ENCODE measurements around the gene KANK3. TPM values are rescaled to one million over a fixed set of nuclear protein-coding genes. Genes with fewer than 3 reads are reported as not detected.

The KANK3 gene
- total and polyA plus RNA-seq, 9 of the 15 experiments (the other 6 are each of a cell fraction or from before 2014, with no cell fraction given): 0.03 to 0.40 (median 0.08) TPM; not detected in 6

GRCh38 chr19:8388612-8388958 lies 45.5 kb upstream of the KANK3 start:
- Histone ChIP-seq H3K4me3 (no peak overlapping the region), H3K4me2 (ENCODE audit: insufficient read depth, low read length) (peak overlapping the region; percentile 77), H3K4me1 (replicated peaks in 1 of 2; ENCODE audit: control insufficient read depth in 2 of 2, insufficient read depth in 2 of 2, low read length in 2 of 2) (peaks cover 17 to 33% of the 10 kb centered on the region in 2 experiments; a peak in 4 of 5 replicates), H3K9ac (ENCODE audit: insufficient read depth in 1 of 2, low read depth in 2 of 2, low read length in 2 of 2) (peak overlapping the region in 1 of 2 experiments; percentile 69; a peak in 2 of 4 replicates), H3K27ac (ENCODE audit: extremely low read depth, low read depth, low read length) (no peak overlapping the region), H3K79me2 (ENCODE audit: control insufficient read depth, insufficient read depth, low read length) (peaks cover 32% of the 10 kb centered on the region), H3K36me3 (ENCODE audit: control insufficient read depth, insufficient read depth, low read length) (0 out of 3 replicates have a peak, but pooled peaks cover 4% of the 10 kb centered on the region), H3K9me3 (replicated peaks; ENCODE audit: control insufficient read depth, insufficient read depth, low read depth, low read length) (peaks cover 4% of the 10 kb centered on the region), H3K27me3 (ENCODE audit: control insufficient read depth in 2 of 2, insufficient read depth in 2 of 2, low read length in 2 of 2) (no peaks in the 10 kb centered on the region), H3K9me1 (ENCODE audit: control insufficient read depth, insufficient read depth, low read length) (no peaks in the 10 kb centered on the region), H4K20me1 (replicated peaks; ENCODE audit: control insufficient read depth, insufficient read depth, low read length) (peaks cover 17% of the 10 kb centered on the region), H2AFZ (ENCODE audit: low read depth, low read length) (no peak overlapping the region)
- ChIA-PET POLR2A (interaction anchor here (0.6 kb wide), 1 partner anchor 10 kb away, joined by 4 read pairs; no protein-coding TSS in a partner anchor), CTCF (ENCODE audit: low intra/inter-chr PET ratio) (no interaction called here)
- BruUV-seq (replicated peaks): no TSS peak
- DNase-seq (ENCODE audit: extremely low read depth in 1 of 4, low spot score in 3 of 4) (no peak), ATAC-seq (no peak), FAIRE-seq (no peak)
- in situ Hi-C loops (cut with MboI): no loop called here
- intact Hi-C loops (cut with micrococcal nuclease): no loop called here
- 31% methylated on average over 2 of the region's 2 CpGs for WGBS (ENCODE audit: insufficient coverage, low coverage, missing lambda C conversion rate)
- TF ChIP-seq HNRNPUL1 (IDR thresholded peaks at IDR 0.05; ENCODE audit: low read length): no peak
- no peak for TF ChIP-seq THRA (IDR thresholded peaks at IDR 0.05)
- TF ChIP-seq IRF1 (CRISPR knock-in tag; IDR thresholded peaks at IDR 0.05; ENCODE audit: borderline replicate concordance): no peak
- TF ChIP-seq KLF6 (CRISPR knock-in tag; IDR thresholded peaks at IDR 0.05; ENCODE audit: borderline replicate concordance): no peak
- no peak for TF ChIP-seq U2AF2 (optimal IDR thresholded peaks at IDR 0.05; ENCODE audit: low read depth, low read length)
- TF ChIP-seq PATZ1 (CRISPR knock-in tag; IDR thresholded peaks at IDR 0.05; ENCODE audit: borderline replicate concordance): no peak
- TF ChIP-seq ZNF280B (CRISPR knock-in tag; IDR thresholded peaks at IDR 0.05): no peak

Measured in K562 (cell line).